ENCODE data around the gene RFX6.

Gene RFX6

GRCh38 chr6:116941727-116942126 lies 64.7 kb downstream of the RFX6 start:
- Histone ChIP-seq H3K4me1 (ENCODE audit: control insufficient read depth, insufficient read depth, low read length) (no peaks in the 10 kb centered on the region), H3K9ac (ENCODE audit: low read length in 2 of 2) (no peak overlapping the region), H3K36me3 (ENCODE audit: control insufficient read depth in 2 of 2, insufficient read depth in 2 of 2, low read length in 2 of 2) (no peaks in the 10 kb centered on the region), H3K27me3 (ENCODE audit: control insufficient read depth in 1 of 2, insufficient read depth in 2 of 2, low read length in 2 of 2) (no peaks in the 10 kb centered on the region), H3K27ac (ENCODE audit: low read length) (no peak overlapping the region), H3K4me3 (ENCODE audit: low read length in 2 of 2) (no peak overlapping the region), H3K9me3 (ENCODE audit: control insufficient read depth in 2 of 2, low read length in 2 of 2) (no peaks in the 10 kb centered on the region)

GRCh38 chr6:116945809-116946208 lies 68.8 kb downstream of the RFX6 start:
- no peak overlapping the region for H3K27ac ChIP-seq (ENCODE audit: low read length)
- H3K4me1 ChIP-seq (ENCODE audit: control insufficient read depth, insufficient read depth, low read length): no peaks in the 10 kb centered on the region
- no peaks in the 10 kb centered on the region for H3K36me3 ChIP-seq (ENCODE audit: control insufficient read depth in 2 of 2, insufficient read depth in 2 of 2, low read length in 2 of 2)
- no peak overlapping the region for H3K9ac ChIP-seq (ENCODE audit: low read length in 2 of 2)
- H3K4me3 ChIP-seq (ENCODE audit: low read length in 2 of 2): no peak overlapping the region
- H3K9me3 ChIP-seq (ENCODE audit: control insufficient read depth in 2 of 2, low read length in 2 of 2): no peaks in the 10 kb centered on the region
- no peaks in the 10 kb centered on the region for H3K27me3 ChIP-seq (ENCODE audit: control insufficient read depth in 1 of 2, insufficient read depth in 2 of 2, low read length in 2 of 2)

GRCh38 chr6:116948533-116949304 lies 71.7 kb downstream of the RFX6 start:
- Histone ChIP-seq H3K4me3 (ENCODE audit: low read length in 2 of 2) (no peak overlapping the region), H3K36me3 (ENCODE audit: control insufficient read depth in 2 of 2, insufficient read depth in 2 of 2, low read length in 2 of 2) (no peaks in the 10 kb centered on the region), H3K27me3 (ENCODE audit: control insufficient read depth in 1 of 2, insufficient read depth in 2 of 2, low read length in 2 of 2) (no peaks in the 10 kb centered on the region), H3K9me3 (ENCODE audit: control insufficient read depth in 2 of 2, low read length in 2 of 2) (no peaks in the 10 kb centered on the region), H3K27ac (ENCODE audit: low read length) (no peak overlapping the region), H3K9ac (ENCODE audit: low read length in 2 of 2) (no peak overlapping the region), H3K4me1 (ENCODE audit: control insufficient read depth, insufficient read depth, low read length) (no peaks in the 10 kb centered on the region)

GRCh38 chr6:116949964-116950363 lies 72.9 kb downstream of the RFX6 start:
- H3K27me3 ChIP-seq (ENCODE audit: control insufficient read depth in 1 of 2, insufficient read depth in 2 of 2, low read length in 2 of 2): no peaks in the 10 kb centered on the region
- H3K4me1 ChIP-seq (ENCODE audit: control insufficient read depth, insufficient read depth, low read length): no peaks in the 10 kb centered on the region
- no peak overlapping the region for H3K27ac ChIP-seq (ENCODE audit: low read length)
- no peaks in the 10 kb centered on the region for H3K9me3 ChIP-seq (ENCODE audit: control insufficient read depth in 2 of 2, low read length in 2 of 2)
- no peak overlapping the region for H3K4me3 ChIP-seq (ENCODE audit: low read length in 2 of 2)
- no peaks in the 10 kb centered on the region for H3K36me3 ChIP-seq (ENCODE audit: control insufficient read depth in 2 of 2, insufficient read depth in 2 of 2, low read length in 2 of 2)
- H3K9ac ChIP-seq (ENCODE audit: low read length in 2 of 2): no peak overlapping the region

GRCh38 chr6:116954335-116954734 lies 77.3 kb downstream of the RFX6 start:
- Histone ChIP-seq H3K9me3 (ENCODE audit: control insufficient read depth in 2 of 2, low read length in 2 of 2) (no peaks in the 10 kb centered on the region), H3K9ac (ENCODE audit: low read length in 2 of 2) (no peak overlapping the region), H3K4me3 (ENCODE audit: low read length in 2 of 2) (no peak overlapping the region), H3K27ac (ENCODE audit: low read length) (no peak overlapping the region), H3K4me1 (ENCODE audit: control insufficient read depth, insufficient read depth, low read length) (no peaks in the 10 kb centered on the region), H3K27me3 (ENCODE audit: control insufficient read depth in 1 of 2, insufficient read depth in 2 of 2, low read length in 2 of 2) (no peaks in the 10 kb centered on the region), H3K36me3 (ENCODE audit: control insufficient read depth in 2 of 2, insufficient read depth in 2 of 2, low read length in 2 of 2) (no peaks in the 10 kb centered on the region)

- H3K9me3 ChIP-seq (ENCODE audit: control insufficient read depth in 2 of 2, low read length in 2 of 2): no peaks in the 10 kb centered on the region
- H3K4me3 ChIP-seq (ENCODE audit: low read length in 2 of 2): no peak overlapping the region
- no peak overlapping the region for H3K27ac ChIP-seq (ENCODE audit: low read length)
- no peak overlapping the region for H3K9ac ChIP-seq (ENCODE audit: low read length in 2 of 2)
- no peaks in the 10 kb centered on the region for H3K4me1 ChIP-seq (ENCODE audit: control insufficient read depth, insufficient read depth, low read length)
- no peaks in the 10 kb centered on the region for H3K27me3 ChIP-seq (ENCODE audit: control insufficient read depth in 1 of 2, insufficient read depth in 2 of 2, low read length in 2 of 2)
- no peaks in the 10 kb centered on the region for H3K36me3 ChIP-seq (ENCODE audit: control insufficient read depth in 2 of 2, insufficient read depth in 2 of 2, low read length in 2 of 2)
These were observed 77.9 kb downstream of the RFX6 start for GRCh38 chr6:116954938-116955337.

GRCh38 chr6:116955773-116956172 lies 78.7 kb downstream of the RFX6 start:
- Histone ChIP-seq H3K4me1 (ENCODE audit: control insufficient read depth, insufficient read depth, low read length) (no peaks in the 10 kb centered on the region), H3K4me3 (ENCODE audit: low read length in 2 of 2) (no peak overlapping the region), H3K27me3 (ENCODE audit: control insufficient read depth in 1 of 2, insufficient read depth in 2 of 2, low read length in 2 of 2) (no peaks in the 10 kb centered on the region), H3K36me3 (ENCODE audit: control insufficient read depth in 2 of 2, insufficient read depth in 2 of 2, low read length in 2 of 2) (no peaks in the 10 kb centered on the region), H3K9me3 (ENCODE audit: control insufficient read depth in 2 of 2, low read length in 2 of 2) (no peaks in the 10 kb centered on the region), H3K9ac (ENCODE audit: low read length in 2 of 2) (no peak overlapping the region), H3K27ac (ENCODE audit: low read length) (no peak overlapping the region)

- H3K36me3 ChIP-seq (ENCODE audit: control insufficient read depth in 2 of 2, insufficient read depth in 2 of 2, low read length in 2 of 2): no peaks in the 10 kb centered on the region
- H3K4me1 ChIP-seq (ENCODE audit: control insufficient read depth, insufficient read depth, low read length): no peaks in the 10 kb centered on the region
- no peaks in the 10 kb centered on the region for H3K27me3 ChIP-seq (ENCODE audit: control insufficient read depth in 1 of 2, insufficient read depth in 2 of 2, low read length in 2 of 2)
- H3K9ac ChIP-seq (ENCODE audit: low read length in 2 of 2): no peak overlapping the region
- H3K9me3 ChIP-seq (ENCODE audit: control insufficient read depth in 2 of 2, low read length in 2 of 2): no peaks in the 10 kb centered on the region
- H3K27ac ChIP-seq (ENCODE audit: low read length): no peak overlapping the region
- no peak overlapping the region for H3K4me3 ChIP-seq (ENCODE audit: low read length in 2 of 2)
These were observed 86.9 kb downstream of the RFX6 start for GRCh38 chr6:116963972-116964371.

GRCh38 chr6:116966675-116967576 lies 89.9 kb downstream of the RFX6 start:
- no peaks in the 10 kb centered on the region for H3K4me1 ChIP-seq (ENCODE audit: control insufficient read depth, insufficient read depth, low read length)
- no peaks in the 10 kb centered on the region for H3K27me3 ChIP-seq (ENCODE audit: control insufficient read depth in 1 of 2, insufficient read depth in 2 of 2, low read length in 2 of 2)
- no peak overlapping the region for H3K9ac ChIP-seq (ENCODE audit: low read length in 2 of 2)
- H3K4me3 ChIP-seq (ENCODE audit: low read length in 2 of 2): no peak overlapping the region
- no peaks in the 10 kb centered on the region for H3K36me3 ChIP-seq (ENCODE audit: control insufficient read depth in 2 of 2, insufficient read depth in 2 of 2, low read length in 2 of 2)
- H3K27ac ChIP-seq (ENCODE audit: low read length): no peak overlapping the region
- no peaks in the 10 kb centered on the region for H3K9me3 ChIP-seq (ENCODE audit: control insufficient read depth in 2 of 2, low read length in 2 of 2)

- H3K27ac ChIP-seq (ENCODE audit: low read length): no peak overlapping the region
- H3K4me1 ChIP-seq (ENCODE audit: control insufficient read depth, insufficient read depth, low read length): no peaks in the 10 kb centered on the region
- H3K9me3 ChIP-seq (ENCODE audit: control insufficient read depth in 2 of 2, low read length in 2 of 2): no peaks in the 10 kb centered on the region
These were observed 92.3 kb downstream of the RFX6 start for GRCh38 chr6:116969211-116969863.

More at GRCh38 chr6:116969211-116969863, 92.3 kb downstream of the RFX6 start:
- Histone ChIP-seq H3K9ac (ENCODE audit: low read length in 2 of 2) (no peak overlapping the region), H3K36me3 (ENCODE audit: control insufficient read depth in 2 of 2, insufficient read depth in 2 of 2, low read length in 2 of 2) (no peaks in the 10 kb centered on the region), H3K27me3 (ENCODE audit: control insufficient read depth in 1 of 2, insufficient read depth in 2 of 2, low read length in 2 of 2) (no peaks in the 10 kb centered on the region), H3K4me3 (ENCODE audit: low read length in 2 of 2) (no peak overlapping the region)
